Ascending aorta (tissue), 2 donors: Measurements from ENCODE around the gene PRAC1. TPM values are rescaled to one million over a fixed set of nuclear protein-coding genes. Genes with fewer than 3 reads are reported as not detected.

Experiments
- DNase-seq, 2 donors: peaks; one replicate each; pipeline ENCODE4 v3.0.0-alpha.2; 2019; ENCODE audit warnings: low spot score in 2 of 2
- H3K27ac ChIP-seq, 2 donors: fragments of 200-600 bp; sonication (generic); one replicate each; pipeline ENCODE4 v1.5.1; 2016 to 2017; ENCODE audit warnings: mild to moderate bottlenecking in 1 of 2
- H3K27me3 ChIP-seq: fragments of 200-600 bp; sonication (generic); one replicate; pipeline ENCODE4 v1.5.1; 2017
- H3K36me3 ChIP-seq, 2 donors: fragments of 200-600 bp; sonication (generic); one replicate each; pipeline ENCODE4 v1.5.1; 2016
- H3K4me1 ChIP-seq, 2 donors: fragments of 200-600 bp; sonication (generic); one replicate each; pipeline ENCODE4 v1.5.1; 2016 to 2017; ENCODE audit warnings: mild to moderate bottlenecking in 1 of 2
- H3K4me3 ChIP-seq, 2 donors: fragments of 200-600 bp; sonication (generic); one replicate each; pipeline ENCODE4 v1.5.1; 2016 to 2017; ENCODE audit warnings: mild to moderate bottlenecking in 1 of 2
- H3K9me3 ChIP-seq, 2 donors: fragments of 200-600 bp; sonication (generic); one replicate each; pipeline ENCODE4 v1.5.1; 2016
- intact Hi-C: fragments of 100-400 bp; cut with DNase I; formaldehyde crosslinking; loops from one replicate; pipeline ENCODE4 v1.15.1; 2023
- total RNA-seq: library from RNA; depleted of rRNA; stranded (reverse); fragments of >200 nt; gene quantifications from one replicate; pipeline ENCODE4 v1.1.0, GENCODE V29; 2016
- TF ChIP-seq, protein P1 (sequence below), 3 experiments: fragments of 200-600 bp in 2 of 3; fragments of 450-650 bp in 1 of 3; sonication (generic) in 2 of 3; IDR thresholded peaks; one replicate each; pipeline ENCODE4 v1.5.1; 2016 to 2019; ENCODE audit warnings: antibody characterized with exemption in 3 of 3, mild to moderate bottlenecking in 1 of 3, moderate library complexity in 1 of 3

PRAC1 gene
- total RNA-seq, 1 donor from 2014 or later, result not detected

DNA sequence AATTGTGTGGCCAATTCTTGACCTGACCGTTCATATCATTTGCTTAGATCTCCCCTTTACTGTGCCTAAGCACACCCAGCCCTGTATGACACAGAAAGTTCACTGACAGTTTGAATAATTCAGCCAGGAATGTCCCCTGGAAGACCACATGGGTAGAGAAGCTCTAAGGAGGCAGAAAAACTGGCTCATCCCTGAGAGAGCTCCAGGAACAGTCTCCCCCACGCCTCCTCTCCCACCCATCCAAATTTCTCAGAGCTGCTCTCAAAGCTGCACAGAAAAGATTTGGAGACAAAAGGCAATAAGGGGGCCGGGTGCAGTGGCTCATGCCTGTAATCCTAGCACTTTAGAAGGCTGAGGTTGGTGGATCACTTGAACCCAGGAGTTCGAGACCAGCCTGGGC lies 11.2 kb downstream of the PRAC1 start:
- Histone ChIP-seq H3K36me3 (no peaks in the 10 kb centered on the region), H3K27ac (no peak overlapping the region), H3K9me3 (no peaks in the 10 kb centered on the region), H3K4me1 (no peaks in the 10 kb centered on the region), H3K4me3 (no peak overlapping the region), H3K27me3 (no peaks in the 10 kb centered on the region)
- no peak for DNase-seq
- TF ChIP-seq, protein P1, sequence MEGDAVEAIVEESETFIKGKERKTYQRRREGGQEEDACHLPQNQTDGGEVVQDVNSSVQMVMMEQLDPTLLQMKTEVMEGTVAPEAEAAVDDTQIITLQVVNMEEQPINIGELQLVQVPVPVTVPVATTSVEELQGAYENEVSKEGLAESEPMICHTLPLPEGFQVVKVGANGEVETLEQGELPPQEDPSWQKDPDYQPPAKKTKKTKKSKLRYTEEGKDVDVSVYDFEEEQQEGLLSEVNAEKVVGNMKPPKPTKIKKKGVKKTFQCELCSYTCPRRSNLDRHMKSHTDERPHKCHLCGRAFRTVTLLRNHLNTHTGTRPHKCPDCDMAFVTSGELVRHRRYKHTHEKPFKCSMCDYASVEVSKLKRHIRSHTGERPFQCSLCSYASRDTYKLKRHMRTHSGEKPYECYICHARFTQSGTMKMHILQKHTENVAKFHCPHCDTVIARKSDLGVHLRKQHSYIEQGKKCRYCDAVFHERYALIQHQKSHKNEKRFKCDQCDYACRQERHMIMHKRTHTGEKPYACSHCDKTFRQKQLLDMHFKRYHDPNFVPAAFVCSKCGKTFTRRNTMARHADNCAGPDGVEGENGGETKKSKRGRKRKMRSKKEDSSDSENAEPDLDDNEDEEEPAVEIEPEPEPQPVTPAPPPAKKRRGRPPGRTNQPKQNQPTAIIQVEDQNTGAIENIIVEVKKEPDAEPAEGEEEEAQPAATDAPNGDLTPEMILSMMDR (IDR thresholded peaks at IDR 0.05), result no peak
- intact Hi-C loops, result no loop called here

DNA sequence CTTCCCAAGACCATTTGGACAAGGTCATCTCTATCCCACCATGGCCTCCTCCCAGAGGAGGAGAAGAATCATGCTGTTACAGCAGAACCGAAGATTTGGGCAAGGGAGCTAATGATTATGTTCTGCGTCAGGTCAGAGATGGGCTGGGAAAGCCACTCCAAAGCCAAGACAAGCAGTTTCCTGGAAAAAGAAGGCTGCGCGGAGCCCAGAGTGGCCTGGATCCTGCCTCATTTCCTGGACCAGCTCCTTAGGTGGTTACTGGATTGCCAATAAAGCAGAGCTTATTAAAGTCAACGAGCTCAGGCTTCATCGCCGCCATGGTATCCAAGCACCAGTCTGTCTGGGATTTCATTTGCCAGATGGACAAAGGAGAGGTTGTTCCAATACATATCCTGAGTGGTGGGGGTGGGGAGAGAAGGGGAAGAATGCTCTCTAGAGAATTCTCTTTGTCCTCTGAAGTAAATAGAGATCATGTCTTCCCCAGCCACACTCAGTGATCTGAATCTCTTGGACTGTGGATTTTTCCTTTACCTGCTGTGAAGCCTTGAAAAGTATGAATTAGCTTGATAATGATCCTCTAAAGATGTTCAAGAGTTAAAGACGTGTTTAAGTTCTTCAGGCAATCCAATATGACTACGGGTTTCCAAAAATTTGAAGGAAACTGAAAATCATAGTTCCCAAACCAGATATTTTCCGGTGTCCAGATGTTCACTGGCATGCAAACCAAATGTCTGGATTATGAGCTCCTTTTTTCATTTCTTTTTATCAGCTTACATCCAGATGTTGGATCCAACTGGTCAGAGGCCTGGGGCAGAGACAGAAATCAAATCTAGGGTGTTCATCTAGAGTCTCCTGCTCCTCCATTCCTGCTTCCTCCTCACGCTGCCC lies 17.7 kb downstream of the PRAC1 start:
- intact Hi-C loops, result no loop called here

DNA sequence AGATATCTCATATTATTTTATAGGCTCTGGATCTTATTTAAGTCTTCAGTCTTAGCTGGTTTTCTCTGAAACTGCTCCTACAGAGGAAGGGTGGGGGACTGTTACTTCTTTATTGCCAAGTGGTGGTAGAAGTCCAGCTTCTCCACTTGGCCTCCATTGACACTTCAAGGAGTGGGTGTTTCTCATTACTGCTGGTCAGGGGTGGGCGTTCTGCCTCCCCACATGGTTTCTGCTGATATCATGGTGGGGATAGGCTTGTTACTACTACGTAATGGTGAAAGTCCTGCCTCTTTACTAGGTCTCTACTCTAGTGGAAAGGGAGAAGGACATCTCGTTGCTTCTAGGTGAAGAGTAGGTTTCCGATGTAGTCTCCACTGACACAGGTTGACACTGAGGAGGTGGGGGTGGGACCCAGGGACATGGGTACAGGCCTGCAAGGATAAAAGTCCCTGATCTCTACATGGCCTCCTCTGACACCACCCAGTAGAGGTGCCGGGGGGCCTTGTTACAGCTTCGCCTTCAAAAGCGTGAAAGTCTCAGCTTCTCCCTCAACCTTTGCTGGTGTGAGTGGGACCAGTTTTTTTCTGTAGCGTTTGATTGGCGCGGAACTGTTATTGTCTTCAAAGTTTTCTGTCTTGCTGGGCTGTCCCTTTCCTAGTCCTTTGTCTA lies 20.3 kb downstream of the PRAC1 start:
- Histone ChIP-seq H3K4me3 (no peak overlapping the region), H3K4me1 (no peaks in the 10 kb centered on the region), H3K27me3 (no peaks in the 10 kb centered on the region), H3K27ac (no peak overlapping the region), H3K36me3 (no peaks in the 10 kb centered on the region), H3K9me3 (no peaks in the 10 kb centered on the region)
- TF ChIP-seq, protein P1 (IDR thresholded peaks at IDR 0.05), result no peak
- no peak for DNase-seq
- intact Hi-C loops, result no loop called here

More for the DNA sequence above, 17.7 kb downstream of the PRAC1 start:
- no peak for DNase-seq
- H3K4me1 ChIP-seq, result no peaks in the 10 kb centered on the region
- H3K27ac ChIP-seq, result no peak overlapping the region
- TF ChIP-seq, protein P1 (IDR thresholded peaks at IDR 0.05), result no peak
- no peaks in the 10 kb centered on the region for H3K9me3 ChIP-seq
- H3K27me3 ChIP-seq, result no peaks in the 10 kb centered on the region
- H3K36me3 ChIP-seq, result no peaks in the 10 kb centered on the region
- H3K4me3 ChIP-seq, result no peak overlapping the region

DNA sequence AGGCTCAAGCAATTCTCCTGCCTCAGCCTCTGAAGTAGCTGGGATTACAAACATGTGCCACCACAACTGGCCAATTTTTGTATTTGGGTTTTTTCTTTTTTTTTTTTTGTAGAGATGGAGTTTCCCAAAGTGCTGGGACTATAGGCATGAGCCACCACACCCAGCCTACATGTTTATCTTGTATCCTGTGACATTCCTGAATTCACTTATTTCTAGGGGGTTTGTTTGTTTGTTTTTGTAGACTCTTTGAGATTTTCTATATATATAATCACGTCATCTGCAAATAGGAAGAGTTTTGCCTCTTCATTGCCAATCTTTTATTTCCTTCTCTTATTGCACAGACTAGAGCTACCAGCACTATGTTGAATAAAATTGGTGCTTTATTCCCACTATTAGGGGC lies 29.1 kb downstream of the PRAC1 start:
- Histone ChIP-seq H3K9me3 (no peaks in the 10 kb centered on the region), H3K27me3 (no peaks in the 10 kb centered on the region), H3K4me1 (no peaks in the 10 kb centered on the region), H3K36me3 (no peaks in the 10 kb centered on the region), H3K27ac (no peak overlapping the region), H3K4me3 (no peak overlapping the region)
- intact Hi-C loops, result no loop called here
- TF ChIP-seq, protein P1 (IDR thresholded peaks at IDR 0.05), result no peak
- no peak for DNase-seq

DNA sequence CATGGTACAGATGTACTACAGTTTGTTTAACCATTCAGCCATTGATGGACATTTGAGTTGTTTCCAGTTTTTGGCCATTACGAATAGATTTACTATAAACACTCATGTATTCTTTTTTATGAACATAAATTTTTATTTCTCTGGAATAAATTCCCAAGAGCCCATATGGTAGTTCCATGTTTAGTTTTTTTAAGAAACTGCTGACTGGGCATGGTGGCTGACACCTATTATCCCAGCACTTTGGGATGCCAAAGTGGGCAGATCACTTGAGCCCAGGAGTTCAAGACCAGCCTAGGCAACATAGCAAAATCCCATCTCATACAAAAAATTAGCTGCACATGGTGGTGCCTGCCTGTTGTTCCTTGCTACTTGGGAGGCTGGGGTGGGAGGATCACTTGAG lies 30.3 kb downstream of the PRAC1 start:
- no peak overlapping the region for H3K27ac ChIP-seq
- intact Hi-C loops, result no loop called here
- no peak overlapping the region for H3K4me3 ChIP-seq
- no peaks in the 10 kb centered on the region for H3K27me3 ChIP-seq
- TF ChIP-seq, protein P1 (IDR thresholded peaks at IDR 0.05), result no peak
- no peaks in the 10 kb centered on the region for H3K4me1 ChIP-seq
- H3K36me3 ChIP-seq, result no peaks in the 10 kb centered on the region
- H3K9me3 ChIP-seq, result no peaks in the 10 kb centered on the region
- no peak for DNase-seq
